ENCODE results near the gene PARD3B.

PARD3B gene

DNA sequence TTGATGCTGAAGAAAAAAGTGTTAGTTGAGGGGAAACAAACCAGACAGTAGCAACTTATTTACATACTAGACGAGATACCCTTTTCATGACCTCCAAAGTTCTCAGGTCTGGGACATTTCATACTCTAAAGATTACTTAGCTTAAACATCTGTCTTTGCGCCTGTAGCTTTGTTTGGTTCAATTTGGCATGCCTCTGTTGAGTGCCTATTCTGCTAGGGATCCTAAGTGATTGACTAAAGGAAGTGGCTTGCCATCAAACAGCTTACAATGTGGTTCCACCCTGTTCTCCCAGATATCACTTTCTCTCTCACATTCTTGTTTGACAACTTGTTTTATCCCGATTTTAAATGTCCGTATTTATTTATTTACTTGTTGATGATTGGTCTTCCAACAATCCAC is 488.8 kb downstream of the PARD3B start:
- no peaks in the 10 kb centered on the region for H3K9me3 ChIP-seq (ENCODE audit: control insufficient read depth, low read depth, low read length)
- H3K4me1 ChIP-seq (ENCODE audit: control insufficient read depth, low read depth, low read length), result no peaks in the 10 kb centered on the region
- no peak overlapping the region for H3K4me3 ChIP-seq (ENCODE audit: low read length)
- no peaks in the 10 kb centered on the region for H3K27me3 ChIP-seq (ENCODE audit: control insufficient read depth, insufficient read depth, low read length)
- no peak overlapping the region for H3K9ac ChIP-seq (ENCODE audit: low read length)
- no peak overlapping the region for H3K27ac ChIP-seq (ENCODE audit: low read length)
- H3K36me3 ChIP-seq (ENCODE audit: control insufficient read depth, low read depth, low read length), result no peaks in the 10 kb centered on the region

DNA sequence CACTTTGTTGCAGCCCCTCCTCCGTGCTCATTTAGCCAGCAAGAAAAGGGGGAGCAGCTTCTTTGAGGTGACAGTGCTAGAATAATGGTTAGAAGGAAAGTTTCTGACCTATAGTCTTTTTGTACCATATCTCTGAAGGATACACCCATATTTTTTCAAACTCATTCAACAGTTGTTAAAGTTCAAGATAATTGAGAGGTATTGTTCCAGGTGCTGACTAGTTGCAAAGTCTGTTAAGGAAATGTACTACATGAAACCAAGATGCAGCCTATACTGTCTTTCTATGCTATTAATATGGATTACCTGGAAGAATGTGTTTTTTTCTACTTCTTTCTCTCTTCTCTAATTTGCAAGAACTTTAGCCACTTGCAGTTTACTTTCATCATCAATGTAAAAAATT is 495.0 kb downstream of the PARD3B start:
- no peak overlapping the region for H3K9ac ChIP-seq (ENCODE audit: low read length)
- no peak overlapping the region for H3K4me3 ChIP-seq (ENCODE audit: low read length)
- H3K4me1 ChIP-seq (ENCODE audit: control insufficient read depth, low read depth, low read length), result no peaks in the 10 kb centered on the region
- no peaks in the 10 kb centered on the region for H3K27me3 ChIP-seq (ENCODE audit: control insufficient read depth, insufficient read depth, low read length)
- no peak overlapping the region for H3K27ac ChIP-seq (ENCODE audit: low read length)
- H3K9me3 ChIP-seq (ENCODE audit: control insufficient read depth, low read depth, low read length), result no peaks in the 10 kb centered on the region
- no peaks in the 10 kb centered on the region for H3K36me3 ChIP-seq (ENCODE audit: control insufficient read depth, low read depth, low read length)

DNA sequence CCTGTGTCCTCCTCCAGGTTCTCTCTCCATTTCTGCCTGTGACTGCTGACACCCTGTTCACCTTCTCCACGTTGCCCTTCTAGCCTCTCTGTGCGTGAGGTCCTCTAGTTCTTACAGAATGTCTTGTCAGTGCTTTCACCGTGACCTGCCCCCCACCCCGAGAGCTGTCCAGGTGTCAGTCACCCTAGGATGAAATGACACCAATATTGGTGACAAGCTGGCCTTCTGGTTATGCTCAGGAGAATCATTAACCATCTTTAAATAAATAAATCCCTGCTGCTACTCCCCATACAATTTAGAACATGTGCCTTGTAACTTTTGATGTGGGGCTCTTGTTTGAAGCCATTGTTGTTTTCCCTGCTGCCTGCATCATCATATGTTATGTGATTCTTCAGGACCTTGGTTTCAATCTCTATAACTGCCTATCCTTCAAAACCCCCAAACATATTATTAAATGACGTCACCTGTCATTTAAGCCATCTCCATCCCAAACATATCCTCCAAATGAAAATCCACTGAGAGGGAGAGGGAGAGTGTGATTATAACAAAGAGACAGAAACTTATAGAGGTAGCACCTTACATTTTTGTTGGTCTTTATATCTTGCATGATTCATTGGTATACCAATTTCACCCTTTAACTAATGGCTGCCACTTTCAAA is 496.3 kb downstream of the PARD3B start:
- Histone ChIP-seq H3K36me3 (ENCODE audit: control insufficient read depth, low read depth, low read length) (no peaks in the 10 kb centered on the region), H3K4me1 (ENCODE audit: control insufficient read depth, low read depth, low read length) (peaks cover 4% of the 10 kb centered on the region), H3K9me3 (ENCODE audit: control insufficient read depth, low read depth, low read length) (no peaks in the 10 kb centered on the region), H3K27me3 (ENCODE audit: control insufficient read depth, insufficient read depth, low read length) (no peaks in the 10 kb centered on the region), H3K4me3 (ENCODE audit: low read length) (no peak overlapping the region), H3K9ac (ENCODE audit: low read length) (no peak overlapping the region), H3K27ac (ENCODE audit: low read length) (no peak overlapping the region)

DNA sequence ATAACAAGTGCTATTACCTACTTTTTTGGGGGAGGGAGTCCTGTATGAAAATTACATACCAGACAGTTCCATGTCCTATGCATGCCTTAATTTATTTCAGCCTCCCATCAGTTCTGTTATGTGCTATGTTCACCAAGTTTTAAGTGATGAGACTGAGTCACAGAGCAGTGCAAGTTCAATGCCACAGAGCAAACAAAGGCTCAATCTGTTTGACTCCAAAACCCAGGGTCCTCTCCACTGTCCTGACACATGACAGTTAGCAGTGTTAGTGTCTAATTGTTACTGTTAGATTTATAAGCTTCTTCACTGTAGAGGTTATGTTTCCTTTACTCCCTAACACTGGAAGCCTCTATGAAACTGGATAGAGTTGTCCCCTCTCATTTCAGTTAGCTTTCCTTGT is 498.0 kb downstream of the PARD3B start:
- H3K4me1 ChIP-seq (ENCODE audit: control insufficient read depth, low read depth, low read length), result peaks cover 17% of the 10 kb centered on the region
- H3K9ac ChIP-seq (ENCODE audit: low read length), result no peak overlapping the region
- H3K9me3 ChIP-seq (ENCODE audit: control insufficient read depth, low read depth, low read length), result no peaks in the 10 kb centered on the region
- H3K4me3 ChIP-seq (ENCODE audit: low read length), result no peak overlapping the region
- no peak overlapping the region for H3K27ac ChIP-seq (ENCODE audit: low read length)
- H3K36me3 ChIP-seq (ENCODE audit: control insufficient read depth, low read depth, low read length), result no peaks in the 10 kb centered on the region
- H3K27me3 ChIP-seq (ENCODE audit: control insufficient read depth, insufficient read depth, low read length), result no peaks in the 10 kb centered on the region

DNA sequence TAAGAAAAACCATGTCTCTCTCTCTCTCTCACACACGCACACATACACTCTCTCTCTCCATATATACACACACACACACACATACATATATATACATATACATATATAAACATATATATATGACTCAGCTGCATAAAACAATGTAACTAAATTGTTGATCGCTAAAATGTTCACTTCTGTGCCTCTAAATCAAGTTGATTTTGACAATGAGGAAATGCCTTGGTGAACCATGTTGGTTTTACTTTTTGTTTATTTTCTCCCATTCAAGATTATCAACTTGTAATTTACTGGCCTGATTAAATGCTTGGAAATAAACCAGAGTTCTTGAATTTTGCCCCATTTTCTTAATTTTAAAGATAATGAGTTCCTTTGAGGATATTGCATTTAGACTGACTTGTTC is 500.4 kb downstream of the PARD3B start:
- no peaks in the 10 kb centered on the region for H3K9me3 ChIP-seq (ENCODE audit: control insufficient read depth, low read depth, low read length)
- H3K4me3 ChIP-seq (ENCODE audit: low read length), result no peak overlapping the region
- no peak overlapping the region for H3K9ac ChIP-seq (ENCODE audit: low read length)
- no peaks in the 10 kb centered on the region for H3K36me3 ChIP-seq (ENCODE audit: control insufficient read depth, low read depth, low read length)
- no peak overlapping the region for H3K27ac ChIP-seq (ENCODE audit: low read length)
- H3K4me1 ChIP-seq (ENCODE audit: control insufficient read depth, low read depth, low read length), result peaks cover 18% of the 10 kb centered on the region
- H3K27me3 ChIP-seq (ENCODE audit: control insufficient read depth, insufficient read depth, low read length), result no peaks in the 10 kb centered on the region

DNA sequence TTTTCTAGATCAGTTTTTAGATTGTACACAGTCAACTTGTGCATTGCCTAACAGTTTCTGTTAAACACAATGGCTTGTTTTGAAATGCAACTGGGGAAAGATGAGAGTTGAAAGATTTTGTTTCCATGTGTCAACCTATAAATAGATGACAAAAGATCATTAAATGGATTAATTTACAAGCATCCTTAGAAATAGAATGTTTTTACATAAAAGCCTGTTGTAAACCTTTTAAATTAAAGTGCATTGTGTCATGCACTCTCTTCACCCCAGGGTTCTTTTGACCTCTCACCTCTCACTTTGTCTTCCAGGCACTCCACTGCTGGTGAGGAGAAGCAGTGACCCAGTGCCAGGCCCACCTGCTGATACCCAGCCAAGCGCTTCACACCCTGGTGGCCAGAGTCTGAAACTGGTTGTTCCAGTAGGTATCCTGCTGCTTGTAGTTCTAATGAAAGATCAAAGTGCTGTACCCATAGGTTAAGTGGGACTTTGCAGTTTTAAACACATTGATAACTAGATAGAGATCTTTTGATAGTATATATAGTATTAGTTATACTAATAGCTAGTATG is 502.1 kb downstream of the PARD3B start:
- peaks cover 18% of the 10 kb centered on the region for H3K4me1 ChIP-seq (ENCODE audit: control insufficient read depth, low read depth, low read length)
- no peak overlapping the region for H3K4me3 ChIP-seq (ENCODE audit: low read length)
- no peaks in the 10 kb centered on the region for H3K9me3 ChIP-seq (ENCODE audit: control insufficient read depth, low read depth, low read length)
- no peaks in the 10 kb centered on the region for H3K36me3 ChIP-seq (ENCODE audit: control insufficient read depth, low read depth, low read length)
- no peaks in the 10 kb centered on the region for H3K27me3 ChIP-seq (ENCODE audit: control insufficient read depth, insufficient read depth, low read length)
- no peak overlapping the region for H3K9ac ChIP-seq (ENCODE audit: low read length)
- H3K27ac ChIP-seq (ENCODE audit: low read length), result no peak overlapping the region

DNA sequence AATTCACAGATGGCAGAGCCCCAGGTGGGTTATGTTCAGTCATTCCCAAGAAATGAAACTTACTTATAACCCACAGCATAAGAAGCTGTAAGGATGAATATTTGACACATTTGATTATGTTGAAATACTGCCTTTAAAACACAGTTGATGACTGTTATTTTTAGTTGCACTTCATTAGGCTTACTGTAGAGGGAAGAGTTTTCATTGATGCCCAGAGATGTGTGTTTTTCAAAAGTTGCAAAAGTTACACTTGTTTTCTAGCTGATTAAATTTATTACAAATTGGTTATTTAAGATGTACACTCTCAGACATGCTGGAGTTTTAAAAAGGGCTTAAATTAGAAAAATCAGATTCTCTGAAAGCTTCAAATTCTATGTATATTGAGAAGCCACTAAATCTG is 506.1 kb downstream of the PARD3B start:
- Histone ChIP-seq H3K36me3 (ENCODE audit: control insufficient read depth, low read depth, low read length) (no peaks in the 10 kb centered on the region), H3K27ac (ENCODE audit: low read length) (no peak overlapping the region), H3K9me3 (ENCODE audit: control insufficient read depth, low read depth, low read length) (no peaks in the 10 kb centered on the region), H3K27me3 (ENCODE audit: control insufficient read depth, insufficient read depth, low read length) (no peaks in the 10 kb centered on the region), H3K4me1 (ENCODE audit: control insufficient read depth, low read depth, low read length) (peaks cover 16% of the 10 kb centered on the region), H3K4me3 (ENCODE audit: low read length) (no peak overlapping the region), H3K9ac (ENCODE audit: low read length) (no peak overlapping the region)

DNA sequence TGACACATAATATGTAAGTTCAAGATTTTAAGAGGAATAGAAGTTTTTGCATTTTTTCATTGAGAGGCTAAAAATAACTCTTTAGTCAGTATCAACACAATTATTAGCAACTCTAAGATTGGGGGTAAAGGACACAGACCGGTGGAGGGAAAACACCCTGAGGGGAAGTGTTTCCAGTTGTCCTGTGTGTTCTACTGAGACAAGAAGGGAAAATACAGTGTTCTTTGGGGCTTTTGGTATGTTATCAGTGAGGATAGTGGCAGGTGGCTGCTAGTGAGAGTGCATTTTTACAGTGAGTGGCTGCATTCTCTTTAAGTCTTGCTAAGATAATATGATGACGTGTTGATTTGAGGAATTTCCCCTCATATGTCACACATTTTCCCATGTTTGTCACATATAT is 507.5 kb downstream of the PARD3B start:
- H3K27ac ChIP-seq (ENCODE audit: low read length), result no peak overlapping the region
- H3K9me3 ChIP-seq (ENCODE audit: control insufficient read depth, low read depth, low read length), result no peaks in the 10 kb centered on the region
- no peaks in the 10 kb centered on the region for H3K27me3 ChIP-seq (ENCODE audit: control insufficient read depth, insufficient read depth, low read length)
- peaks cover 6% of the 10 kb centered on the region for H3K4me1 ChIP-seq (ENCODE audit: control insufficient read depth, low read depth, low read length)
- no peak overlapping the region for H3K4me3 ChIP-seq (ENCODE audit: low read length)
- H3K36me3 ChIP-seq (ENCODE audit: control insufficient read depth, low read depth, low read length), result no peaks in the 10 kb centered on the region
- no peak overlapping the region for H3K9ac ChIP-seq (ENCODE audit: low read length)

DNA sequence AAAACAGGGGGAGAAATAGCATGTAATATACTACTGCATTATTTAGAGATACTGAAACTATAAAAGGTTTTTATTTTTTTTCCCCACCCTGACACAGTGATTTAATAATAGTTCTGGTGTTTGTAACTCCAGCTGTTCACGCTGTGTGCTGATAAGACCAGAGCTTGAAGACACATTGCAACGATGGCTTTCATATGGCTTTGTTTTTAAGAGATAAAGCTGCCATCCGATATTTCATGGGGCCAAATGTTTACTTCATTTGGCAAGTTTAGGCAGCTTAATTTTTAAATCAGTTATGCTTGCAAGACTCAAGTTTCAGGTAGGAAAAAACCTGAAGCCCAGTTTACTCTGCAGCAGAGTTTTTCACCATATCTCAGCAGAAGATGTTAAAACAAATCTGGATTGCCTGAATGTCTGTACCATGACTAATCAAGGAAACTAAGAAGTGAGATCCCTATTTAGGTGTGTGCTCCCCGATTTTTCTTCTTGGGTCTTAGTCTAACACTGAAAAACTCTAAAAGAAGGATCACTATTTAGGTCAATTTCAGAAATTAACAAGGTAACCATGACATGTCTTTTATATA is 508.6 kb downstream of the PARD3B start:
- Histone ChIP-seq H3K4me3 (ENCODE audit: low read length) (no peak overlapping the region), H3K9me3 (ENCODE audit: control insufficient read depth, low read depth, low read length) (peaks cover 6% of the 10 kb centered on the region), H3K9ac (ENCODE audit: low read length) (no peak overlapping the region), H3K27me3 (ENCODE audit: control insufficient read depth, insufficient read depth, low read length) (no peaks in the 10 kb centered on the region), H3K27ac (ENCODE audit: low read length) (no peak overlapping the region), H3K36me3 (ENCODE audit: control insufficient read depth, low read depth, low read length) (no peaks in the 10 kb centered on the region), H3K4me1 (ENCODE audit: control insufficient read depth, low read depth, low read length) (no peaks in the 10 kb centered on the region)

DNA sequence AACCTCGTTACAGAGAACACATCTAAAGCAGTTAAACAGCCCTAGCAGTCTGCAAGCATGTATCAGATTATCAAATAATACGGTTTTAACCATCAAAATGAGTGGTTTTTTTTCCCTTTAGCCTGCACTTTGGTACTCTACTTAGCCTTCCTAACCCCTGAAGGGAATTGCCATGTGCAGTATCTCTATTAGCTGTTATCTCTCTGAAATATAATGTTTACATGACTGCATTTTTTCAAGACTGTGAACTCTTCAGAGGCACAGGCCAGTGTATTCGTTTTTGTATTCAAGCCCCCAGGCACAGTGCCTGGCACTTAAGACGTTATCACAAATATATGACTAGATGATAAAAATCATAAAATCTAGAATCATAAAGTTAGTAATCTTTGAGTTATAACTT is 509.5 kb downstream of the PARD3B start:
- Histone ChIP-seq H3K27me3 (ENCODE audit: control insufficient read depth, insufficient read depth, low read length) (no peaks in the 10 kb centered on the region), H3K4me3 (ENCODE audit: low read length) (no peak overlapping the region), H3K27ac (ENCODE audit: low read length) (no peak overlapping the region), H3K4me1 (ENCODE audit: control insufficient read depth, low read depth, low read length) (no peaks in the 10 kb centered on the region), H3K36me3 (ENCODE audit: control insufficient read depth, low read depth, low read length) (no peaks in the 10 kb centered on the region), H3K9me3 (ENCODE audit: control insufficient read depth, low read depth, low read length) (peaks cover 6% of the 10 kb centered on the region), H3K9ac (ENCODE audit: low read length) (no peak overlapping the region)

DNA sequence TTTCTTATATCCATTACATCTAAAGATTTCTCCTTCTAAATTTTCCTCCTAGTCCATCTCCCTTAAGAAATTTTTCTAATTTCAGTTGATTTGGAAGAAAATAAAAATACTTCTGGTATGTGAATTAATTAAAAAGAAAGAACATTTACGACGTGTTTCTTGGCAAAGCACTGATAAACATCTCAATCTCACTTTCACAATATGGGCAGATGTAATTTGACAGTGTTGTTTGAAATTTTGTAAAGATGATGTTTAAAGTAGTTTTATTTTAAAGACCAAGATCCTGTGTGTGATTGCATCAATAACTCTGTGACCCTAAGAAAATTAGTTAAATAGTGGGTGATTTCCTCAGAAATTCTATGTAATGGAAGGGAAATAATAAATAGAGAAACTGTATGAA is 510.0 kb downstream of the PARD3B start:
- Histone ChIP-seq H3K27me3 (ENCODE audit: control insufficient read depth, insufficient read depth, low read length) (no peaks in the 10 kb centered on the region), H3K27ac (ENCODE audit: low read length) (no peak overlapping the region), H3K4me3 (ENCODE audit: low read length) (no peak overlapping the region), H3K4me1 (ENCODE audit: control insufficient read depth, low read depth, low read length) (peaks cover 3% of the 10 kb centered on the region), H3K36me3 (ENCODE audit: control insufficient read depth, low read depth, low read length) (no peaks in the 10 kb centered on the region), H3K9ac (ENCODE audit: low read length) (no peak overlapping the region), H3K9me3 (ENCODE audit: control insufficient read depth, low read depth, low read length) (peaks cover 6% of the 10 kb centered on the region)

DNA sequence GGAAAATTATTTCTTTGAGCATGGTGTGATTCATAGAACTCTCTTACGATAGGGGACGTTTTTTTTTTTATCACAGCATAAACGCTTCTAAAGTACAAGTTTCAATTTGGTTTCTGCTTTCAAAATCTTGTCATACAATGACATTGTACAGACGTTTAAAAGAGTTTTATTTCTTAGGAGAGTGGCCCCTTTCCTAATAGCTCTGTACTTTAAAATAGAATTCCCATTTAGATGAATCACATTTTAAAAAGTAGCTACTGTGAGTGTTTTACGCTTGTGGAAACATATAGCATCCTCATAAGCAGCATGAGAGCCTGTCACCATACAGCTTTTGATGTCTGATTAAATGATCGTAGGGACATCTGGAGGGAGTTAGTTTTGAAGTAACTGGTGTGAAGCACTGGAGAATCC is 510.9 kb downstream of the PARD3B start:
- Histone ChIP-seq H3K36me3 (ENCODE audit: control insufficient read depth, low read depth, low read length) (no peaks in the 10 kb centered on the region), H3K27ac (ENCODE audit: low read length) (no peak overlapping the region), H3K4me1 (ENCODE audit: control insufficient read depth, low read depth, low read length) (peaks cover 5% of the 10 kb centered on the region), H3K9me3 (ENCODE audit: control insufficient read depth, low read depth, low read length) (peaks cover 6% of the 10 kb centered on the region), H3K9ac (ENCODE audit: low read length) (no peak overlapping the region), H3K4me3 (ENCODE audit: low read length) (no peak overlapping the region), H3K27me3 (ENCODE audit: control insufficient read depth, insufficient read depth, low read length) (no peaks in the 10 kb centered on the region)

Measured in iPS-18a (cell line).